Kidney (tissue), 14 donors: ENCODE data around the gene PRKG2. TPM values are rescaled to one million over a fixed set of nuclear protein-coding genes. Genes with fewer than 3 reads are reported as not detected.
"Not testable (repeated sequence)": the region's sequence is repeated elsewhere in the genome, so short reads cannot be mapped to it uniquely, and the experiment has no call there.

Experiments used
- DNase-seq, 5 donors: peaks; one replicate each; pipeline ENCODE4 v3.0.0-alpha.2; 2013 to 2020
- FAIRE-seq: peaks from 2 replicates; lab custom pipeline; 2012; peaks lifted over from hg19 to GRCh38; lab: Jason Lieb, UNC
- H3K27ac ChIP-seq, 2 donors: one replicate each; pipeline ENCODE4 v1.7.0; 2013; ENCODE audit warnings: low read depth in 2 of 2, low read length in 2 of 2, inconsistent platforms in 1 of 2
- H3K27me3 ChIP-seq: one replicate; pipeline ENCODE4 v1.7.1; 2013; ENCODE audit warnings: low read length, inconsistent platforms; ENCODE audit not compliant: control insufficient read depth, insufficient read depth
- H3K36me3 ChIP-seq, 3 donors: one replicate each; pipeline versions ENCODE4 v1.7.0 to v1.7.1; 2013; ENCODE audit warnings: low read length in 3 of 3, control low read depth in 1 of 3, inconsistent platforms in 1 of 3; ENCODE audit not compliant: insufficient read depth in 3 of 3, control insufficient read depth in 2 of 3
- H3K4me1 ChIP-seq, 3 donors: one replicate each; pipeline versions ENCODE4 v1.7.0 to v1.7.1; 2013; ENCODE audit warnings: low read length in 3 of 3, inconsistent platforms in 1 of 3, low read depth in 1 of 3; ENCODE audit not compliant: control insufficient read depth in 2 of 3, insufficient read depth in 2 of 3
- H3K4me3 ChIP-seq, 3 donors: one replicate each; pipeline versions ENCODE4 v1.7.0 to v1.8.1; 2013; ENCODE audit warnings: low read length in 3 of 3, control low read depth in 1 of 3, inconsistent platforms in 1 of 3
- H3K9ac ChIP-seq, 3 donors: one replicate each; pipeline versions ENCODE4 v1.7.0 to v1.7.1; 2013; ENCODE audit warnings: low read length in 3 of 3, control low read depth in 1 of 3, inconsistent platforms in 1 of 3
- H3K9me3 ChIP-seq, 3 donors: one replicate each; pipeline versions ENCODE4 v1.7.0 to v1.7.1; 2013; ENCODE audit warnings: low read length in 3 of 3, control low read depth in 1 of 3, inconsistent platforms in 1 of 3; ENCODE audit not compliant: control insufficient read depth in 2 of 3, insufficient read depth in 1 of 3
- CTCF ChIP-seq: IDR thresholded peaks from 3 replicates; pipeline ENCODE4 v1.5.1; 2012; ENCODE audit warnings: mild to moderate bottlenecking, moderate library complexity, borderline replicate concordance; ENCODE audit not compliant: insufficient read depth; ENCODE audit errors: extremely low read depth
- intact Hi-C: fragments of 100-400 bp; cut with DNase I; formaldehyde crosslinking; loops from one replicate; pipeline ENCODE4 v1.11.1; 2022
- polyA plus RNA-seq: library from polyadenylated mRNA; stranded (reverse); fragments of 350-450 nt; fragmentation: Illumina TruSeq; extraction: RNeasy Lipid Tissue Mini Kit (QIAGEN cat#74804); gene quantifications from one replicate; pipeline ENCODE4 v1.2.3, GENCODE V29; 2014; ENCODE audit warnings: low read depth, low replicate concordance; ENCODE audit not compliant: insufficient read depth
- total RNA-seq: library from RNA; stranded (reverse); fragmentation: NEBNext Ultra II Directional; extraction: Animal tissue kit (Norgen Biotek cat#: 25700); gene quantifications from one replicate; pipeline ENCODE4 v1.2.1, GENCODE V29; 2021
- donor health status: control.
- donor health status: control.
- donor health status: control.
- donor health status: control.
- donor health status: control.
- donor health status: DM: yes; HTN: yes; CAD: no.
- donor health status: Normal renal cell carcinoma (clear cell type).

The PRKG2 gene
- total and polyA plus RNA-seq, 2 donors from 2014 or later: 0.54 to 1.4 TPM

- TF ChIP-seq CTCF: no peak
- Histone ChIP-seq H3K4me1 (no peaks in the 10 kb centered on the region), H3K27me3 (no peaks in the 10 kb centered on the region), H3K27ac (no peak overlapping the region), H3K9ac (no peak overlapping the region), H3K4me3 (no peak overlapping the region), H3K36me3 (no peaks in the 10 kb centered on the region), H3K9me3 (no peaks in the 10 kb centered on the region)
- intact Hi-C loops: no loop called here
- DNase-seq (no peak), FAIRE-seq (no peak)
Observed at GRCh38 chr4:81225252-81225651, 10.2 kb upstream of the PRKG2 start.

- H3K4me3 ChIP-seq, H3K27ac ChIP-seq, H3K9me3 ChIP-seq, H3K27me3 ChIP-seq, FAIRE-seq, H3K9ac ChIP-seq, DNase-seq, H3K4me1 ChIP-seq, intact Hi-C loops, H3K36me3 ChIP-seq: not testable (repeated sequence)
Observed at GRCh38 chr4:81222082-81222472, 7.1 kb upstream of the PRKG2 start.

GRCh38 chr4:81221303-81222081 is 6.5 kb upstream of the PRKG2 start:
- Histone ChIP-seq H3K27me3 (no peaks in the 10 kb centered on the region), H3K9ac (no peak overlapping the region), H3K27ac (no peak overlapping the region), H3K4me1 (no peaks in the 10 kb centered on the region), H3K9me3 (no peaks in the 10 kb centered on the region), H3K36me3 (no peaks in the 10 kb centered on the region), H3K4me3 (no peak overlapping the region)
- DNase-seq (no peak), FAIRE-seq (no peak)
- no peak for TF ChIP-seq CTCF
- intact Hi-C loops: no loop called here

- DNase-seq: no peak
- TF ChIP-seq CTCF: no peak
- H3K4me1 ChIP-seq: no peaks in the 10 kb centered on the region
- intact Hi-C loops: no loop called here
- H3K9ac ChIP-seq: no peak overlapping the region
- H3K27ac ChIP-seq: no peak overlapping the region
- no peak for FAIRE-seq
- H3K36me3 ChIP-seq: no peaks in the 10 kb centered on the region
- H3K4me3 ChIP-seq: no peak overlapping the region
- no peaks in the 10 kb centered on the region for H3K9me3 ChIP-seq
- peaks cover 1% of the 10 kb centered on the region for H3K27me3 ChIP-seq
Observed at GRCh38 chr4:81220271-81220670, 5.2 kb upstream of the PRKG2 start.
